Left forelimb (tissue), 1 donor: ENCODE results near the gene PDE6B.
"Not testable (repeated sequence)": the region's sequence is repeated elsewhere in the genome, so short reads cannot be mapped to it uniquely, and the experiment has no call there.

Experiments used
- DNase-seq: peaks from one replicate; pipeline ENCODE4 v3.0.0-alpha.2; 2018; ENCODE audit warnings: low spot score

Gene PDE6B

DNA sequence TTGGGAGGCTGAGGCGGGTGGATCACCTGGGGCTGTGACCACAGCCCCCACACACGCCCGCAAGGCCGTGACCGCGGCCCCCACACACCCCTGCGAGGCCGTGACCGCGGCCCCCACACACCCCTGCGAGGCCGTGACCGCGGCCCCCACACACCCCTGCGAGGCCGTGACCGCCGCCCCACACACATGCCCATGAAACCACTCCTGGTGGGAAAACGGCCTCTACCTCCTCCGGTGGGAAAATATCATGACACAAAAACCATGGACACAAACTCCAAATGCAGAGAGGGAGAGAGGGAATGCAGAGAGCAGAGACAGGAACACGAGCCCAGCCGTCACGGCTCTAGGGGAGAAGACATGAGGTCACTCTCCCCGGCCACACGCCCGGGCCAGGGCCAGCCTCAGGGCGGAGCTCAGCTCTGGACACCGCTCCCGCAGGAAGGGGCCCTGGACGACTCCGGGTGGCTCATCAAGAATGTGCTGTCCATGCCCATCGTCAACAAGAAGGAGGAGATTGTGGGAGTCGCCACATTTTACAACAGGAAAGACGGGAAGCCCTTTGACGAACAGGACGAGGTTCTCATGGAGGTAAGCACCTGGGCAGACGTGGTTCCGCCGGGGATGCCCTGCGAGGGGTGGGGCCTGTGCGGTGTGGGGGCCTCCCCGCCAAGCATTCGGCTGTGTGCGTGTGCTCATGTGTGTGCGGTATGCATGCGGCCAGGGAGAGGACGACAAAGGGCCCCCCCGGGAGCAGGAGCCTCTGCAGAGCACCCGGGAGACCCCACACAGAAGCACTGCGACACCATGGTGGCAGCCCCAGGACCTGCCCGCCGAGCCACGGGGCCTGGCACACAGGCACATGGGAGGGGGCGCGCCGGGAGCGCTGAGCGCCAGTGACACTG lies 31.3 kb downstream of the PDE6B start:
- peak; percentile 60 for DNase-seq

DNA sequence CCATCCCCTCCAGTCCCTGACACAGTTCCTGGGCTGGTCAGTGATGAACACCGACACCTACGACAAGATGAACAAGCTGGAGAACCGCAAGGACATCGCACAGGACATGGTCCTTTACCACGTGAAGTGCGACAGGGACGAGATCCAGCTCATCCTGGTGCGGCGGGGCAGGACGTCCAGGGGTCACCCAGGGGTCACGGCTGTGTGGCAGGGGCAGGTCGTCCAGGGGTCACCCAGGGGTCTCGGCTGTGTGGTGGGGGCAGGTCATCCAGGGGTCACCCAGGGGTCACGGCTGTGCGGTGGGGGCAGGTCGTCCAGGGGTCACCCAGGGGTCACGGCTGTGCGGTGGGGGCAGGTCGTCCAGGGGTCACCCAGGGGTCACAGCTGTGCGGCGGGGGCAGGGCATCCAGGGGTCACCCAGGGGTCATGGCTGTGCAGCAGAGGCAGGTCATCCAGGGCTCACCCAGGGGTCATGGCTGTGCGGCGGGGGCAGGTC lies 32.0 kb downstream of the PDE6B start:
- DNase-seq: no peak

DNA sequence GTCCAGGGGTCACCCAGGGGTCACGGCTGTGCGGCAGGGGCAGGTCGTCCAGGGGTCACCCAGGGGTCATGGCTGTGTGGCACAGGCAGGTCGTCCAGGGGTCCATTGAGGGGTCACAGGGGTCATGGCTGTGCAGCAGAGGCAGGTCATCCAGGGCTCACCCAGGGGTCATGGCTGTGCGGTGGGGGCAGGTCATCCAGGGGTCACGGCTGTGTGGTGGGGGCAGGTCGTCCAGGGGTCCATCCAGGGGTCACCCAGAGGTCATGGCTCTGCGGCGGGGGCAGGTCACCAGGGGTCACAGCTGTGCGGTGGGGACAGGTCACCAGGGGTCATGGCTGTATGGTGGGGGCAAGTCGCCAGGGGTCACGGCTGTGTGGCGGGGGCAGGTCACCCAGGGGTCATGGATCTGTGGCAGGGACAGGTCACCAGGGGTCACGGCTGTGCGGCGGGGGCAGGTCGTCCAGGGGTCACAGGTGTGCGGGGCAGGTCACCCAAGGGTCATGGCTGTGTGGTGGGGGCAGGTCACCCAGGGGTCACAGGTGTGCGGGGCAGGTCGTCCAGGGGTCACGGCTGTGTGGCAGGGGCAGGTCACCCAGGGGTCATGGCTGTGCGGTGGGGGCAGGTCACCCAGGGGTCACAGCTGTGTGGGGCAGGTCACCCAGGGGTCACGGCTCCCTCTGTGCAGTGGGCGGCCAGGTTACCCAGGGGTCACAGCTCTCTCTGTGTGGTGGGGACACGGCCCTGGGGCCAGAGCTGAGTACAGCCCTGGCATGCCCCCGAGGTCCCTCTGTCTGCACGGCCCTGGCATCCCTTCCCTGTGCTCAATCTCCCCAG lies 32.7 kb downstream of the PDE6B start:
- DNase-seq: peak; percentile 69

DNA sequence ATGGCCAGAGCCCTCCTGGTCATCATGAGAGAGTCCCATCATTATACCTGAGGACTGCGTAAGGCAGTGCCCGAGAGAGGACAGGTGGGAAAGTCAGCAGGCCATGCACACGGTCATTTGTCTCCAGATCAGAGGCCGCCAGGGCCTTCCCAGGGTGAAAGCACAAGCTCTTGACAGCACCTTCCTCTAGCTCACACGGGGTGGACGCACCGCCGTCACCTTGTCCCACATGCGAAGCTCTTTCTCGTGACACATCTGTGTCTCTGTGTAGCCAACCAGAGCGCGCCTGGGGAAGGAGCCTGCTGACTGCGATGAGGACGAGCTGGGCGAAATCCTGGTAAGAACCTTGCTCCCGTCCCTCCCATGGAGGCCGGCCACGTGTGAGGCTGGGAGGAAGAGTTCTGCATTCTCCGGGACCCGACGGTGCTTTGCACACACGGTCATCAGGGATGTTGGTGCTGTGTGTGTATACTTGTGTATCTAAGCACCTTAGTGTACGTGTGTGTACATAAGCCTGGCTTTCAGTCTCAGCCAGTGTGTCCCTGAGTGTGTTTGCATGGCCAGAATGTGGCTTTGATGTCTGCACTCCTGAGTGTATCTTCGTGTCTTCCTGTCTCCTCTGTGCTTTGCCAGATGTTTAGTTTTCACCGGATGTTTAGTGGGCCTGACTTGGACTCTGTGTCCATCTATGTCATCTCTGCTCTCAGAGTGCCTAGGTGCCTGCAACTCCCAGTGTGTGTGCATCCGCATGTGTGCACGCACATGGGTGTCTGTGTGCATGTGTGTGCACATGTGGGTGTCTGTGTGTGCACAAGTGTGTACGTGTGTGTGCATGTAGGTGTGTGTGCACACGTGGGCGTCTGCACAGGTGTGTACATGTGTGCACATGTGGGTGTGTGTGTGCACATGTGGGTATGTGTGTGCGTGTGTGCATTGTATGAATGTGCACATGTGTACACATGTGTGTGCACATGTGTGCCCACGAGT lies 33.6 kb downstream of the PDE6B start:
- peak; percentile 63 for DNase-seq

DNA sequence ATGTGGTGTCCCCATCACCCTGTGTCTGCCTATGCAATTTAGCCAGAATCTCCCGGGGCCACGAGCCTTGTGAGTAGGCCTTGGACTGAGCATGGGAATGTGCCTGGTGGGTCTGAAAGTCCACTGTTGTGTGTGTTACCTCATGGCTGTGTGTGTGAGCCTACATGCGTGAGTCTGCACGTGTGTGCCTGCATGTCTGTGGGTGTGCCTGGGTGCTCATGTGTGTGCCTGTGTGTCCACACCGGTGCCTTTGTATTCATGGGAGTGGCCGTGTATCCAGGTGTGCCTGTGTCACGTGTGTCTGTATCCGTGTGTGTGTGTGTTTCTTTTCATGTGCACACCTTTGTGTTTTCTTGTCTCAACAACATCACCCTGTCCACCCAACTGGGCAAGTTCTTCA lies 34.5 kb downstream of the PDE6B start:
- DNase-seq: peak; percentile 38

DNA sequence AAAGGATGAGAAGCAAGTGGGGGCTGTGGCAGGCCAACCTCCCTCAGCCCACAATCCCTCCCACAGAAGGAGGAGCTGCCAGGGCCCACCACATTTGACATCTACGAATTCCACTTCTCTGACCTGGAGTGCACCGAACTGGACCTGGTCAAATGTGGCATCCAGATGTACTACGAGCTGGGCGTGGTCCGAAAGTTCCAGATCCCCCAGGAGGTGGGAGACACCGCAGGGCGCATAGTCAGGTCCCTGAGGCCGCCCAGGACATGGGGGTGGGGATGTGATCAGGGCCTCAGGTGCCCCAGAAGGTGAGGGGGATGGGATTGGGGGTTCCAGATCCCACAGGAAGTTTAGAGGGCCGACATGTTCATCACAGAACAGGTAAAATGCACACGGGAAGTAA lies 35.0 kb downstream of the PDE6B start:
- DNase-seq: peak; percentile 41

DNA sequence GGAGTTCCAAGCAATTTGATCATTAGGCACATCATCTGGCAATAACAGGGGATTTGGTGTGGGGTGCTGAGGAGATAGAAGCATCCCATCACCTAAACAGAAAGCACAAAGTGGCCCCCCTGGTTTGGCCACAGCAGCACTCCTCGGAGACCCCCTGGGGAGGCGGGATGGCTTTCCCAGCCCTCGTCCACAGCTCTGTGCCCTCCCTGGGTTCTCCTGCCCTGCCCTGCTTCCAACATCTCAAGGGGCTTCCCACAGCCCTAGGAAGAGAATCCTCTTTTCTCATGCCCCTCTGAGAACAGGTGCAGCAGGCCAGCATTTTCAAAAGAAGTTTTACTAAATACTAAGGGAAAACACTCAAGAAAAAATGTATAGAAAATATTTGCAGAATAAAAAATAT lies 35.9 kb downstream of the PDE6B start:
- DNase-seq: no peak

DNA sequence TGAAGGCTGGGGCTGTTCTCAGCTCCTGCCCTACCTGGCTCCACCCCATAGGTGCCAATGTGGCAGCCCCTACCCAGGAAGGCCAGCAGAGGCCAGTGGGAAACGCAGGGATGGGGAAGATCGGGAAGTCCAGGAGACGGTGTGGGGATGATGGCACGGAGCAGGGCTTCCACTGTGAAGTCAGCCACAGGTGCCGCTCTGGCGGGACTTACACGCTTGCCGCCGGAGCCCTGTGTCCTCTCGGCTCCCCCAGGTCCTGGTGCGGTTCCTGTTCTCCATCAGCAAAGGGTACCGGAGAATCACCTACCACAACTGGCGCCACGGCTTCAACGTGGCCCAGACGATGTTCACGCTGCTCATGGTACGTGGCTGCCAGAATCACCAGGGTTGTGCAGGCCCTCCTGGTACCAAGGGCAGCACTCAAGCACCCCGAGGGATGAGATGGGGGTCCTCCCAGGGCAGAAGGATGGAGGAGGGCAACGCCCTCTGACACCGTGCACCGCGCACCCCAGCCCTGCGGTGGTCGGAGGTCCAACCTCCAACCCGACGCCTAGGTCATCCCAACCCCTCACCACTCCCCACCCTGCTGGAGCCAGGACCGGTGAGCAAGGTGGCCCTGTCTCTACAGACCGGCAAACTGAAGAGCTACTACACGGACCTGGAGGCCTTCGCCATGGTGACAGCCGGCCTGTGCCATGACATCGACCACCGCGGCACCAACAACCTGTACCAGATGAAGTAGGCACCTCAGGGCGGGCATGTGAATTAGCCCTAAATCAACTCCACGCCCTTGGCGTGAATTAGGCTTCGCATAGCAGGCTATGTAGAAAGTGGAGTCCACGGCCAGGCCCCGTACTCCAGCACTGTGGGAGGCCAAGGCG lies 36.7 kb downstream of the PDE6B start:
- peak; percentile 54 for DNase-seq

DNA sequence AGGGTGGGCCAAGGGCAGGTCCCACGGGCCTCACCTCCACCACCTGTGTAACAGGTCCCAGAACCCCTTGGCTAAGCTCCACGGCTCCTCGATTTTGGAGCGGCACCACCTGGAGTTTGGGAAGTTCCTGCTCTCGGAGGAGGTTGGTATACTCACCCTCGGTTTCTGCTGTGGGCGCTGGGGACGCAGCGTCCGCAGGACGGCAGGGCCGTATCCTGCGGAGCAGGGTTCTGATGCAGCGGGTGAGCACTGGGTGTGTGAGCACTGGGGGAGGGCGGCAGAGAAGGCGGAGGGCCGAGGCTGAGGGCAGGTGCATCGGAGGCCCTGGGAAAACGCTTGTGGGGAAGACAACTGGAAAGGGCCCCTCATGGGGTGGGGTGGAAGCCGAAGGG lies 37.7 kb downstream of the PDE6B start:
- DNase-seq: no peak

DNA sequence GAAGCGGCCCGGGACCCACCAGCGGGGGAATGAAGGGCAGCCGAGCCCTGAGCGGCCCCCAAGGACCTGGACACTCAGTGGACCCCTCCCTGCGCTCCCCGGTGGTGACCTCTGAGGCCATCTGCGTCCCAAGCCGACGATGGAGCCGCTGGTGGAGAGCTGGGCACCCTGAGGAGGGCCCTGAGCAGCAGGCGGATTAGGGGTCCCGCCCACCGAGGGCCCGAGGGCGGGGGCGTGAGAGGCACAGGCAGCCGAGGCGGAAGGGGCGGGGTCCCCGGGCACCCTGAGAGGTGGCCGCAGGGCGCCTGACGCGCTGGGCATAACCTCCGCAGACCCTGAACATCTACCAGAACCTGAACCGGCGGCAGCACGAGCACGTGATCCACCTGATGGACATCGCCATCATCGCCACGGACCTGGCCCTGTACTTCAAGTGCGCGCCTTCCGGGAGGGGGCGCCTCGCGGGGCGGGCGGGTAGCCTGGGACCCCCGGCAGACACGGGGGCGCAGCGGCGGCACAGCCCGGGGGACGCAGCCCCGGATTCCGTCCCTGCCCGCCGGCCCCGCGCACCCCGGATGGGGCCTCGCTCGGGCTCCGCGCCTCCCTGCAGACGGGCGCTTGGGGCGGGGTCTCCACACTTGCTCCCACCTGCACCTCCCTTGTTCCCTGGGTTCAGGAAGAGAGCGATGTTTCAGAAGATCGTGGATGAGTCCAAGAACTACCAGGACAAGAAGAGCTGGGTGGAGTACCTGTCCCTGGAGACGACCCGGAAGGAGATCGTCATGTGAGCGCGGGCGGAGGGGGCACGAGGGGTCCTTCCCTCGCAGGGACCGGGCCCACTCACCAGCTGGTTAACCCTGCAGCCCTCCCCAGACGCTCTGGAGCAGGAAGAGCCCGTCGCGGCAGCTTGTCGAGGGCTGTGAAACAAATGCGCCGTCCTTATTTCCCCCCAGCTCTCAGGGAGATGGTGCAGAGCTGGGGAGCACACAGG lies 38.4 kb downstream of the PDE6B start:
- peak; percentile 73 for DNase-seq

DNA sequence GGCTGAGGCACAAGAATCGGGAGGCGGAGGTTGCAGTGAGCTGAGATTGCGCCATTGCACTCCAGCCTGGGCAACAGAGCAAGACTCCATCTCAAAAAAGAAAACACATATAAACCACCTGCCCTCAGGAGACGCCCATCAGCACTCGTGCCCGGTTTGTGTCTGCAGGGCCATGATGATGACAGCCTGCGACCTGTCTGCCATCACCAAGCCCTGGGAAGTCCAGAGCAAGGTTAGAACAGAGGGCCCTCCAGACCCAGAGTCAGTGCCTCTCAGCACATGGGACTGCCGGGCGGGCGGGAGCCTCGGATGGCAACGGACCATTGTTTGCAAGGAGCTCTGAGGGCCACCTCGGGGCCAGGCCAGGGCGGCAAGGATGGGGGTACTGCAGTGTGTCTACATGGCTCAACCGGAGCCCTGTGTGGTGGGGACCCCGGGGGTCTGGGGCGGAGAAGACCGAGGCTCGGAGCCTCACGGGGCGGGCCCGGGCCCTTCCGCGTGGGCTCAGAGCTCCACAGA lies 39.4 kb downstream of the PDE6B start:
- DNase-seq: peak; percentile 61

DNA sequence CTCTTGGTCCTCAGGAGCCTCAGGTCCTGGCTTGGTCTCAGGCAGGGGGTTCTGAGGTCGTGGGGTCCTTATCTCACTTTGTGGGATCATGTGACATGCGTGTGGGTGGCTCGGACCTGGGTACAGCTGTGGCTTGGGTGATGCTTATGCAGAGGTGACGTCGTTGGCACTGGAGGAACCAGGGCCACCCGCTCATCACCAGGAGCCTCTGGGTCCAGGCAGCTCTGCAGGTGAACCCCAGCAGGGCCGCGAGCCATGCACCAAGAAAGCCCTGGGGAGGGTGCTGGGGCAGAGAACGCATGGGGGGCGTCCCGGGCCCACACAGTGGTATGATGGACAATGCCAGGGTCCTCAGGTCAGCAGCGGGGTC lies 40.0 kb downstream of the PDE6B start:
- peak; percentile 46 for DNase-seq

DNA sequence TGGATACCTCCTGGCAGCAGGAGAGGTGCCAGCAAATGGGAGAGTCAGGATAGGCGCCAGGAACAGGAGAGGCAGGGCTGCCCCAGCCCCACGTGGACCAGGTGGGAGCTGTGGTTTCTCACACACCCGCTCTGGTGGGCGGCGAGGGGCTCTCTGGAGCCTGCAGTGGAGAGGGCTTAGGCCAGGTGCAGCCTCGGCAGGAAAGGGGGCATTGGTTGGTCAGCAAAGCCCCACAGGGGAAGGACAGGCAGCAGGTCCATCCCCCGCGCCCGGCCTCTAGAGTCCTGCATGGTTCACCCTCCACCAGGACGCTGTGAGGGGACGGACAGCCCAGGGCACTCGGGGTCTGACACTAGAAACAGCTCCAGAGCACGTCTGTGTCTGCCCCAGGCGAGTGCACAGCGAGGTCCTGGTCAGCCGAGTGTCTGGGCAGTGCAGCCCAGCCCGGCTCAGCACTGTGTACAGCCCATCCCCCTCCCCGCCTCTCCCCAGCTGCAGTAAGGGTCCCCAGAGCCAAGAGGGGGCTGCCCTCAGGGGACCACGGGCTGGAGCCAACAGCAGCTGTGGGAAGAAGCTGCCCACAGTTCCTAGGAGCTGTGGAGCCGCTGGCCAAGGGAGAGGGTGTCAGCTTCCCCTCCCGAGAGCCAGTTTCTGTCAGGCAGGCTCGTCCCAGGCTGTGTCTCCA lies 40.5 kb downstream of the PDE6B start:
- peak; percentile 53 for DNase-seq

DNA sequence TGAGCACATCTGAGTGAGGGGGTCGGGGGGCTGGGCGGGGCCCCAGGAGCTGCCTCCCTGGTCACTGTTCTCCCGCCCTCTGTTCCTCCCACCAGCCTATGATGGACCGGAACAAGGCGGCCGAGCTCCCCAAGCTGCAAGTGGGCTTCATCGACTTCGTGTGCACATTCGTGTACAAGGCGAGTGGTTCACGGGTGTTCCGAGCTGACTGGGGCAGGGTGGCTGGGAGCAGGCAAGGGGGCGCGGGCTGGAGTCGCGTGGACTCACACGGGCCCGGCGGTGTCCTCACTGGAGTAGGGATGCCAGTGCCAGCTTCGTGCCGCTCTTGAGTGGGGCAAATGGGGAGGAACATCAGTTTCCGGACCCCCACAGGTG lies 41.0 kb downstream of the PDE6B start:
- no peak for DNase-seq

DNA sequence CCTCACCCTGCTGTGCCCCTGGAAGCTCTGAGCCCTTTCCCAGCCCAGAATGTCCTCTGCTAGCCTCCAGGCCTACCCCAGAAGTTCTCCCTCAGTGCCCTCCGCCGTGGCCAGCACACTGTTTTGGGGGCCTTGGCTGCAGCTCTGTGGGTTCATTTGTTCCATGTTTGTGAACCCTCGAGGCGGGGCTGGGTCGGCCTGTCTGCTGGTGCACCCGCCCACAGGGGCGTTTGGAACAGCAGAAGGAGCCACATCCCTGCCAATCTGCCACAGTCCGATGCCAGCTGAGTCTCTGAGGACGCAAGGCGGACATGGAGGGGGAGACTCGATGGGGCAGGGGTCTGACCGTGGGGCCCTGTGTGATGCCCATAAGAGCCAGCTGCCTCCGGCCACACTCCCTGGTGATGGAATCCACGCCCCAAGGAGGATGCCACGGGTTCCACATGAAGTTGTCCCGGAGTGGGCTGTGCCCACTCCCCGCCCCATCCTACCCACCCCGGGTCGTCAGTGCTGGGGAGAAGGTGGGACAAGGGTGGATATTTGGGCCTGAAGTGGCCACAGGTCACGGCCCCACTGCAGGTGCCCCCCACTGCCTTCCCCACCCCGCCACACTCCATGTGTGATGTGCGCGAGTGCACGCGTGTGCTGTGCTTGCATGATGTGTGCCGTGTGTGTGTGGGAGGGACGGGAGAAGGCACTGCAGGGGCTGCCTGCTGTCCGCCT lies 41.6 kb downstream of the PDE6B start:
- DNase-seq: no peak

DNA sequence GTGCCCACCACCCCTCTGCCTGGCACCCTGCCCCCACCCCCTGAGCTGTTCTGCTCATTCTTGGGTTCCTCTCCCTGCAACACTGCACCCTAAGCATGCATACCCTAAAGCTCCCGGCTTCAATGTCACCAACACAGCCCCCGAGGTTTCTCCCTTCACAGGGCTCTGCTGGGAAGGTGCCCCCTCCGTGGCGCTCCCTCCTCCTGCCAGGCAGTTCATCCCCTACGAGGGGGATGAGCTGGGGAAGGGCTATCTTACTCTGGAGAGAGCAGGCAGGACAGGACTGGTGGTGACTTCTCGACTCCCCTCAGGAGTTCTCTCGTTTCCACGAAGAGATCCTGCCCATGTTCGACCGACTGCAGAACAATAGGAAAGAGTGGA lies 42.2 kb downstream of the PDE6B start:
- DNase-seq: no peak

DNA sequence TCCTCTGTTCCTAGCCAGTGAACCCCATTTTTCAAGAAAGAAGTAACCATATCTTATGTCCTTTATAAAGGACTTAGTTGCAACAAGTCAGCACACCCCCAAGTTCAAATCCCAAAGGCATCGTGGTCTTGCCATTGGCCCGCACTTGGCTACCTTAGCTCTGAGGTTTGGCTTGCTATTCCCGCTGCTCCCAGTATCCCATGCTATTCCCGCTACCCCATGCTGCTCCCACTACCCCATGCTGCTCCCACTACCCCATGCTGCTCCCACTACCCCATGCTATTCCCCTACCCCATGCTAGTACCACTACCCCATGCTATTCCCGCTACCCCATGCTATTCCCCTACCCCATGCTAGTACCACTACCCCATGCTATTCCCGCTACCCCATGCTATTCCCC lies 42.8 kb downstream of the PDE6B start:
- not testable (repeated sequence) for DNase-seq
